Mammary epithelial cell (primary cell): Measurements from ENCODE around the gene HCLS1.
"Not testable (repeated sequence)": the region's sequence is repeated elsewhere in the genome, so short reads cannot be mapped to it uniquely, and the experiment has no call there.

Source experiments
- CTCF ChIP-seq, 2 donors: IDR thresholded peaks in 1 of 2; conservative IDR thresholded peaks in 1 of 2; 2 replicates each; pipeline ENCODE4 v1.5.1; 2011 to 2012; ENCODE audit warnings: inconsistent platforms in 2 of 2, low read length in 2 of 2, mild to moderate bottlenecking in 2 of 2, control low read depth in 1 of 2, low read depth in 1 of 2; ENCODE audit not compliant: insufficient read depth in 1 of 2; ENCODE audit errors: extremely low read depth in 1 of 2
- EZH2 ChIP-seq: IDR thresholded peaks from 2 replicates; pipeline ENCODE4 v1.6.1; 2012; ENCODE audit warnings: low read length, inconsistent platforms, borderline replicate concordance

- TF ChIP-seq CTCF (conservative IDR thresholded peaks at IDR 0.05 in 1 of 2, IDR thresholded peaks at IDR 0.05 in 1 of 2; ENCODE audit: extremely low read depth in 1 of 2, insufficient read depth in 1 of 2, low read depth in 1 of 2, low read length in 2 of 2); EZH2: not testable (repeated sequence)
Measured at GRCh38 chr3:121599900-121600299, 60.8 kb downstream of the HCLS1 start.
